Stimulated activated CD8-positive, alpha-beta memory T cell treated with anti-CD3 and anti-CD28 coated beads, Interleukin-15, amount 100 ng/mL, for 1 hour (primary cell): ENCODE data around the gene RPS6KC1.

ENCODE experiments used
- DNase-seq: peaks from one replicate; pipeline ENCODE4 v3.0.0-alpha.2; 2020; ENCODE audit warnings: low read depth

Gene RPS6KC1

DNA sequence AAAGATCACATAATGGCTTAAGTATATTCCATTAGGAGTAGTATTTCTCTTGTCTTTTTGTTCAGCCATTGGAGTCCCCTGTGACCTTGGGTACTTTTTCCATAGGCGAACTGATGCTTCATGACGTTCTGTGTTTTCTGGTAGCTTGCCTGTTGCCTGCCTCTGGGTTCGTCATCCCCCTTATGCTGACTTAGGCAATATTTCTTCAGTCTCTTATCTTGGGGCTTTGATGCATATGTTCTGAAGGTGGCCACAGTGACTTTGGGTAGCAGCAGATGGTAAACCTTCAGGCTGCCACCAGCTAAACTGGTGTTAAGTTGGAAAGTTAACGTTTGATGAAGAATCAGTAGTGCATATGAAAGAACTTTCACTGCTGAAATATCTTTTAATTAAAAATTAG is 170.2 kb downstream of the RPS6KC1 start:
- DNase-seq = no peak

DNA sequence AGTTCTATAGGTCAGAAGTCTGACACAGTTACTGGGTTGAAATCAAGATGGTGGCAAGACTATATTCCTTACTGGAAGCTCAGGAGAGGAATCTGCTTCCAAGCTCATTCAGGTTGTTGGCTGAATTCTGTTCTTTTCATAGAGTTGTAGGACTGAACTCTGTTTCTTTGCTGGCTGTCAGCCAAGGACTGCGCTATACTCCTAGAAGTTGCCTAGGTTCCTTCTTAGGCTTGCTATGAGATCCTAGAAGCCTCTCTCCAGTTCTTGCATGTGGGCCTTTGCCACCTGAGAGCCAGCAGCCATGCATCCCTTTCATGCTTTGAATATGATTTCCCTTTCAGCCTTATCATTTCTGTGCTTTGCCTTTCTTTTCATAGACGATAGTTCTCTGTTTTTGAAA is 176.4 kb downstream of the RPS6KC1 start:
- DNase-seq = no peak

DNA sequence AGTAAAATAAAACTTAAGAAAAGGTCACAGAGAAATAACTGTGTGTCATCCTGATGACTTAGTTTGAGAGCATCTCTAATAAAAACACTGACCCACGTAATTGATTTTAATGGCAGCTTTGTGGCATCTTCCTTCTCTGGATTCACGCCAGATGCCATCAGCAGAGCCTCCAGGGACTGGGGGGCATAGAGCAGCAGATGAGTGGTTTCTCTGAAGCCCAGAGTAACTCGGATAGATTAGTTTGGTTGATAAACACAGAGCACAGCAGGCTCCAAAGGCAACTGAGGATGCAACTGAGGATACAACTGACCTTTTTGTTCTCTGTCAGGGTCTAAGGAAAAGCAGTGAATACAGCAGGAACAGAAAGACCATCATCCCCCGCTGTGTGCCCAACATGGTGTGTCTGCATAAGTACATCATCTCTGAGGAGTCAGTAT is 180.8 kb downstream of the RPS6KC1 start:
- DNase-seq = no peak

DNA sequence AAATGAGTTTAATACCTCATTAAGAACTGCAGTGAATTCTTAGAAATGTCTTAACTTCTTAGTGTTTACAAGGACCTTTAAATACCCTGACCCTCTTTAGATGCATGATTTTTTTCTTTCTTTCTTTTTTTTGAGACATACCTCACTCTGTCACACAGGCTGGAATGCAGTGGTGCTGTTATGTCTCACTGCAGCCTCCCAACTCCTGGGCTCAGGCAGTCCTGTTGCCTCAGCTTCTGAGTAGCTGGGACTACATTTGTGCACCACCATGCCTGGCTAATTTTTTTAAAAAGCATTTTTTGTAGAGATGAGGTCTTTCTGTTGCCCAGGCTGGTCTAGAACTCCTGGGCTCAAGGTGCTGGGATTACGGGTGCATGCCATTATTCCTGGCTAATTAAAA is 191.8 kb downstream of the RPS6KC1 start:
- DNase-seq = no peak

DNA sequence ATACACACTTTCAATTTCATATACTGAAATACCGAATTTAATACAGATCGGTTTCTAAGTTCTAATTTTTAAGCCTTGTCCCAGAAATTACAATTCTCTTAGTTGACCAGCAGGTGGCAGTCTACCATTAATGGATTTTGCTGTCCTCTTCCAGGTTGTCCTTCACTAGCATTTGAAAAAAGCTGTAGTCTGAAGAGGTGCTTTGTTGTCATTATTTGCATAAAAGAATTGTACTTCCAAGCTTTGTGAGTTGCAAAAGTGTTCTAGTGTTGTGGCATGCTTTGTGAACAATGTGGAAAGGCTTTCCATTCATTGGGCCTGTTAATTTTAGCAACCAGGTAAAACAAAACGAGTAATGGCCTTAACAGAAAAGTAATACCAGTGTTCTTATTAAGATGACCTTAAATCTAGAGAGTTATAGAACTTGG is 193.6 kb downstream of the RPS6KC1 start:
- no peak for DNase-seq

DNA sequence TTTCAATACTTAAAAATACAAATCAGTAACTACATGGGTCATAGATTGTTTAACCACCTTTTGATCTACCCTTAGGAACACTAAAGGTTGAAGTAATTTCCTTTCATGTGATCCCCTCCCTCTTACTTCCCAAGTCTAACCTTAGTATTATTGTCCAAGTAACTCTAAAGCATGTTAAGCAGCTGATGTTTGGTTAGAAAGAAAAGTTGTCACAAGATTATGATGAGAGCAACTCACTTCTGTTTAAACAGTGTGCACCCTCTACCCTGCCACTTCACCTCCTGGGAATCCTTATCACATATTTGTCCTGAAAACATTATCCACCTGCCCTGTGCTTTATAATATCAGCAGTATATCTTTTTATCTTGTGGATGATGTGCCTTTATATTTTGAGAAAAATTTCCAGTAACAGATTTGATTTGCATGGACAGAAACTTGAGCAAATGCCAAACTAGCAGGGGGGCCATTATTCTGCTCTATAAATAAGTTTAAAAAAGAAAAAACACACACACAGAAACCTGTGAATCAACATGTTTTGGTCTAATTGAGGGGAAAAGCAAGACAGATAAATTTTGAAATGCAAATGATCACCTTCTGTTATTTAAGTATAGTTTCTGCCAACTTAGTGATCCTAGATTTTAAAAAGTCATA is 194.3 kb downstream of the RPS6KC1 start:
- DNase-seq = no peak

DNA sequence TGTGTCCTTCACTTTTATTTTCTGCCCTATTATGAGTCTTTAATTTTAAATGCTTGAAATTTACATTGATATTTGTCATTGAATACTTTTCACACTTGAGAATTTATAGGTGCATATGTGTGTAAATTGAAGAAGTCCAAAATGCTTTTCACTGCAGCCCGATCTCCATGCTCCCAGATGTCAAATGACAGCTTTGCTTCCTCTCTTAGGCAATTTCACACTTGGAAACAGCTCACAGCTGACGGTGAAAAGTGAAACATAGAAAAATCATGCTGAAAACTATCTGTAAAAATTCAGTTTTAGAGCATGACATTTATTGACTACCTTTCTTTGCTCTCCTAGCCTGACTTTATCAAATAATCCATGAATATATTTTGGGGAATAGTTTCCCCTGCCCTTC is 196.0 kb downstream of the RPS6KC1 start:
- DNase-seq = no peak

DNA sequence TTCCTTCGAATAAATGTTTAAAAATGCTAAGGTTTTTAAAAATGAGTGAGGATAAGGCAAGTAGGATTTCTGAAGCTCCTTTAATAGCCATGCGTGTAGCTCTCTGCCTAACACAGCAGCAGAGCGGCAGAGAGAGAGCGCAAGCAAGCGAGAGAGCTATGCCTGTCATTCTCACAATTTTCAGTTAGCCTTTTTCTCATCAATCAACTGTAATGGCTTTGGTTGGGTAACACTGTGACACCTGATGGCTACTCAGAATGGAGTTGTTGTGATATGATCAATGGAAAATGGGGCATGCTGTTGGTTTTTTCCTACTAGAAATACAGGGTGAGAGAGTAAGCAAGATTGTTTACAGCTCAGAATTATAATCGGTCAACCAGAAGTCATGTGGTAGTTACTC is 198.4 kb downstream of the RPS6KC1 start:
- DNase-seq = no peak

DNA sequence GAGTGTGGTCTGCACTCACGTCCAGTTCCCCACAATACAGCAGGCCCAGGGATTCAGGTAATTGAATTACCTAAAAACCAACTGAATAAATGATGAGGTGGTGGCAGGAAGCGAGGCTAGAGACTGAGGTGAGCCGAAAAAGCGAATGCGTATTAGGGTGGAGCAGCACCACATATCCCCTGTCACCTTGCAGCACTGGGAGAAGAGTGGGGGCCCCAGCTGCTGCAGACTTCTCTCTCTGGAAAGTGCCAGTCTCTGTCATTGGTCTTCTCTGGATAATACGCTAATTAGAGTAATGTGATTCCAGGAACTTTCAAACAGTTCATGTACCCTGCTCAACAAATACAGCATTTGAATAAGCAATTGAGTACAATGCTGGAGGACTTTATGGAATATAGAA is 199.0 kb downstream of the RPS6KC1 start:
- DNase-seq = no peak

DNA sequence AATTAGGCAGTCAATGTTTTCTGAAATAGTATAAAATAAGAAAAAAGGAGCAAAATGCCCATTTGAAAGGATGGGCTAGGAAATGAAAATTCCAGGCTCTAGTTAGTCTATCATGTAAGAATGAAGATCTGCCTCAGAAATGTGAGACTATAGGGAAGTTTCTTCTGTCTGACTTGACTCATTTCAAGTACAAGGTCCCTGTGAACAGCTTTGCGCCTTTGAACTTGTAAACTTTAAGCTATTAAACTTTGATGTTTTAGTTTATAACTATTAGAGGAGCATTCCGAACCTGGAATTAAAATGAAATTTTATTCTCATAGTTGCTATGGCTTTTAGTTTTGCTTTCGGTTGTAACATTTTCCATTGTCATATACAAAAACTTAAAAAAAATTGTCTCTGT is 199.4 kb downstream of the RPS6KC1 start:
- DNase-seq = no peak

DNA sequence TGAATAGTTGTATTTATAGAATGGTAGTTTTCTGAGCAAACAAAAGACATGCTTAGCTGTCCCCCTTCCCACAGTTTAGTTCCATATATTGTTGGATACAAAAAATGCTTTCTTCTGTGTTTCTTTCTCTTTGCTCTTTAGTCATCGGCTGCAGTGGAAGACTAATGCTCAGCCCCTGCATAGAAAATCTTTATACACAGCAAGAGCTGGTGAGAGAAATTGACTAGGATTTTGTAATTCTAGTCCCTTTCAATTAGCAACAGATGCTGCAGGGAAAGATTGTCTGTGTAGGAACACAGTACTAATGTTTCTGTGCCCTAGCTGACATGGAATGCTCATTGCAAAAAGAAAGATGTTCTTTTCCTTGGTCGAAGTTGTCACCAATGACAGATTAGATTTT is 200.9 kb downstream of the RPS6KC1 start:
- DNase-seq = no peak

DNA sequence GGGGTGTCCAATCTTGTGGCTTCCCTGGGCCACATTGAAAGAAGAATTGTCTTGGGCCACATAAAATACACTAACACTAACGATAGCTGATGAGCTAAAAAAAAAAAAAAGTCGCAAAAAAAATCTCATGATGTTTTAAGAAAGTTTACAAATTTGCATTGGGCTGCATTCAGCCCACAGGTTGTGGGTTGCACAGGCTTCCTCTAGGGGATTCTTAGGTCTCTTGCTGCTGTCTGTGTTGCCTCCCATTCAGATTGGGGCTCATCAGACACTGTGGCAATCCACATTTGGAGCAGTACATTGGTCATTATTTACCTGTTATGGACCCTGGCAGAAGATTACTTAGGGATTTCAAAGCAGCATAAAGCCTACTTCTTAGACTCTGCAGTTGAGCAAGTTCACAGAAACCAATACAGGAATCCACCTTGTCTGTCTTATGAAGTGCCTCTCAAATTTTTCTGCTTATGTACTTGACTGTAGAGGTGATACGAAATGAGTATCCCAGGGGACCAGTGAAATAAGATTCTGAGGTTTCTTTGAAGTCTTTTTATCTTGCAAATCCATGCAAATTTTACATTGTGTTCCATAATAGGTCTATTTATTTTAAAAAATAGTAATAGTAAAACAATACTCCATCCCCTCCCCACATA is 205.5 kb downstream of the RPS6KC1 start:
- DNase-seq = no peak

DNA sequence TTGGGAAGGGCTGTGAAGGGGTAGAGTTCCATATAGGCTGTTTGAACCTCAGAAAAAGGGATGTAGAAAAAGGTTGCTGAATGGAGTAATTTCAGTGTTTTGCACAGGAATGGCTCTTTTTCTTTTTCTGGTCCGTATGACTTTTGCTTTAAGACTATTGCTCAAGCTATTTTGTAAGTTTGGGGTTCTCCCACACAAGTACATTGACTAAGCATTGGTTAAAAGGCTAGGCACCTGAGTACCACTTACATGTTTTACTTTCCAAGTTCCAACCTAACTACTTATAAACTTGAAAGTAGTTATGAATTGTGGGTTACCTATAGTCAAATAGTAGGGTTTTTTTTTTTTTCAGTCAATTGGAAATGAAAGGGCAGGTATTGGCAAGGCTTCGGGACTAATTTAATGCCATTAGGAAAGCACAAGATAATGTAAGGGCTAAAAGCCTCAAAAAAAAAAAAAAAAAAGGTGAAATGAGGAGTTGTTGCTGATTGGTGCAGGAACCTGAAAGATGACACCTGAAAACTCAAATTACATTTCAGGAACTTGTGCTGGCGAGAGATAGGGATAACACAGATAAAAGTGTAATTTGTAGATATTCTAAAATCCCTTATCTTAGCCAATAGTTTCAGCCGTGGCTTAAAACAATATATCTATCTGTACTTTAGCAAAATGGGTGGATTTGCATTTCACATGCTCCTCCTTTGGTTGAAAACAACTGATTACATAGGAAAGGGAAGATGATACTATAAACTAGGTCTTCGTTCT is 209.5 kb downstream of the RPS6KC1 start:
- no peak for DNase-seq

DNA sequence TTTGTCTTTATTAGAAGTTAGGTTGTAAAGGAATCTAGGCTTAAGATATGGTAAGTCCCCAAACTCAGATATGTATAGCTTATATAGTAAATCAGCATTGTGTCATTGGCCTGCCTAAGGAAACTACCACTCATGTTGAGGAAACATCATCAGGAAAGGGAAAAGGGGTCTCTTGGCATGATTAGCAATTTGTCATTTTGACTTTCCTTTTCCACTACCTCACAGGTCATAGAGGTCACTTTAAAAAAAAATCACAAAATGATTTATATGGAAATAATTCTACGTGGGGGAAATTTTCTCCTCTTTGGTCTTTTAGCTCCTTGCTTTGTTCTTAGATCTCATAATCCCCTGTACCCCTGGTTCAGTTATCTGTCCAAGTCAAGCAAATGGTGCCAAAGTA is 213.5 kb downstream of the RPS6KC1 start:
- no peak for DNase-seq

DNA sequence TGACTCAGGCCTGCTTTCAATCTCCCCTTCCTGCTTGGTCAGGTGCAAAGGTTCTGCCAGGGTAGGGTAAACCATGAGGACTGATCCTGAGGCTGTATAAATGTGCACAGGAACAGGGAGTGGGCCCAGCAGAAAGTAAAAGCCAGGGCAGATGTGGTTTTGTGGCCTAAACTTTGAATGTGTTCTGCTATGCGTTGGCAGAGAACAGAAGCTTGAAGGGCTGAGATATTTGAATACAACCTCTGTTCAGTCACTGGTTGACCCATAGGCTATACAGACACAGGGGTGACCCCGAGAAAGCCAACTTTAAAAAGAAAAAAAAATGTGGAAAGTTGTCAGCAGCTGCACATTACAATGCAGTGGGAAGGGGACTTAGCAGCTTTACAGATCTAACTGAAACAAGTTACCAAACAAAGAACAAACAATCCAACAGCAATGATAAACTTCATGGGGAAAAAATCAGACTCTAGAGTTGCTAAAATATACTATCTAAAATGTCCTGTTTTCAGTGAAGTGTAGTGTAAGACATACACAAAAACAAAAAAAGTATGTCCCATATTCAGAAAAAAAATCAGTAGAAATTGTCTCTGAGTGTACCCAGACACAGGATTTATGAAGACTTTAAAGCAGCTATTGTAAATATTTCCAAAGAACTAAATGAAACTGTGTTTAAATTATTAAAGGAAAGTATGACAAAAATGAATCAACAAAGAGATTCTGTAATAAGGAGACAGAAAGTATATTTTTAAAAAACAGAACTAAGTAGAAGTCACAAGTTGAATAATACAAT is 216.1 kb downstream of the RPS6KC1 start:
- DNase-seq = no peak

DNA sequence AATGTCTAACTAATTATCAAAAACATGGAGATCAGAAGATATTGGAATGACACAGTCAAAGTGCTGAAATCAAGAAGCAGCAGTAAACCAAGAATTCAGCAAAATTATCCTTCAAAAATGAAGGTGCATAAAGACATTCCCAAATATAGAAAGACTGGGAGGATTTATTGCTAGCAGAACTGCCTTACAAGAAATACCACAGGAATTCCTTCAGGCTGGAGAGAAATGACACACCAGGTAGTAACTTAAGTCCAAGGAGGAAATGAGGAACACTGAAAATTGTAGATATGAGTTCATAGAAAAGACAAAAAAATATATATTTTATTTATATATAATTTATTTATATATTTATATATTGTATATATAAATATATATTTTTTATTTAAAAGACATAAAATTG is 217.2 kb downstream of the RPS6KC1 start:
- DNase-seq = no peak

DNA sequence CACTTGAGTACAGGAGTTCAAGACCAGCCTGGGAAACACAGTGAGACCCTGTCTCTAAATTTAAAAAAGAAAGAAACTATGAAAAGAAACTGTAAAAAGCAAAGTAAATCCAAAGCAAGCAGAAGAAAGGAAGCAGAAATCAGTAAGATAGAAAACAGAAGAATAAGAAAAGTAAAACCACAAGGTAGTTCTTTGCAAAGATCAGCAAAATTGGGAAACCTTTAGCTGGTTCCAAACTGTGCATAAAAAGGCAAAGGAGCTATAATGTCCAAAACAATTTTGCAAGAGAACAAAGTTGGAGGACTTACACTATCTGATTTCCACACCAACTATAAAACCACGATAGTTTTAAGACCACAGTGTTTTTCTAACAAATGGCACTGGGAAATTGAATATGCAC is 218.8 kb downstream of the RPS6KC1 start:
- no peak for DNase-seq

DNA sequence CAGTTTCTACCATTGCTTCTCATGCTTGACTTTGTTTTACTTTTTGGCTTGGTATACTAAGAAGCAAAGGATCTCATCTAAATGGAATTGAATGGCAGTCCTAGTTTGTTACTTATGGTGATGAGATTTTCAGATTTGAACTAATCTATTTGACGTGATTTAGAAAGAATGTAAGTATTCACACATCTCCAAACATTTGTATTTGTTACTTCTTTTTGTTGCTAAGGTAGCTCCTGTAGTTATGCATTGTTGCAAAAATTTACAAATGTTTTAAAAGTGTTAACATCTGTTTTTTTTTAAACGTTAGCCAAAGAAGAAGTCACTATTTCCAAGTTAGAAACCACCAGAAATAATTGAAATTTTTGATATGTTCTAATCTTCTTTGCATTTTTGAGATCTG is 222.5 kb downstream of the RPS6KC1 start:
- no peak for DNase-seq

DNA sequence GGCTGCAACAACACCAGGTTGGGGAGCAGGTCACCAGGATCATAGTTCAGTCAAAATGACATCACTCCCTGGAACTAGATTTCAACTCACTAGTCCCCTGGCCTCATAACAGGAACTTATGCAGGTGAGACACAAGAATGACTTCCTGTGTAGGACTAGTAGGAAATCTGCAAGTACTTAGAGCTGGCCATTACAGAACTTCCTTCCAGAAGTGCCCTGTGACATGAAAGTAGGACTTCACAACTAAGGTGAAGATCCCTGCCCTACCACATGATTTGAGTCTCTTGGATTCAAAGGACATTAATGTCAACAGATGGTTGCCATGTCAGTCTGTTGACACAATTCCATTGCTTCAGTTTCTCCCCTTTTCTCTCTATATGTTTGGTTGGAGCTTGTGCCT is 223.1 kb downstream of the RPS6KC1 start:
- no peak for DNase-seq

DNA sequence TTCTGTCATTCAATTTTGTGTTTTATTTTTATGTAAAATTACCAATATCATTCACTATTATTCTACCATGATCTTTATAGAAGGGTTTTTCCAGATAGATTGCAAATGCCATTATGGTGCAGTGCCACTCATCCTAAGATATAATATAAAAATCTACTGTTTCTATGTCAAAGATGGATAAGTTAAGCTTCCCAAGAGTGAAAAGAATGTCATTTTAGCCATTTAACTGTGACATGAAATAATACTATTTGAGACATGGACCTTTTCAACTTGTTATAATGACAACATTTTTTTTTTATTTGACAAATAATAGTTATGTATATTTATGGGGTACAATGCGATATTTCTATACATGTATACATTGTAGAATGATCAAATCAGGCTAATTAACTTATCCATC is 224.3 kb downstream of the RPS6KC1 start:
- DNase-seq = no peak

DNA sequence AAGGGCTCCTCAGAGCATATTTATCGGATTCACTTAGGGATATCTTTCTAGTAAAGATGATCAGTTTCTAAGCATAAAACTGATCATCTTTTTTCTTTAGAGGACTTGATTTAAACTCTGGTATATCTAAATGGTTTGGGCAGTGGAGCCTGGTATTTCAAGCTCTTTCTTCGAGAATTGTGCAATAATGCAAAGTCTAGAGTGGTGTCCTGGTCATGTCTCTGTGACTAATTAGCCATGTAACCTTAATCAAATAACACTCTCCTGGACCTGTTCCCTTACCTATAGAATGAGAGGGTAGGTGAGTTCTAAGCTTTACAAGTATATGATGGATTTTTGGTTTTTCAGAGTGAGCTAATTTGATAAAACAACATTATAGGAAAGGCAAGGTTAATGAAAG is 225.2 kb downstream of the RPS6KC1 start:
- DNase-seq = no peak

DNA sequence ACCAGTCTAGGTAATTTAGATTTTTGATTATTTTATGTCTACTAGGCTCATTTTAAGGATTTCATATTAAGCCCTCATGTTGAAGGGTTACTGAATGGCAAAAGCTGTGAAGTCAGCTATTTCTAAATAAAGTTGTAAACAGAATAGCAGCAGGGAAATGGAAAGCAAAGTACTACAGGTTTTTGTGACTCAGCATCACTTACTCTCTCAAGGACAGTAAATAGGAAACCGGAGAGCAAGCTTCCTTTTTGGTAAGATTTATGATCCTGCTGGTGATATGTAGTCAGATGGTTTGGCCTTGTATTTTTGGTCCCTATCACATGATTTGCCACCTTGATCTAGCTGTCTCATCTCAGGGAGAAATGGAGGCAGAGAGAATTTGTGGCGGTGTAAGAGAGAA is 226.0 kb downstream of the RPS6KC1 start:
- DNase-seq = no peak

DNA sequence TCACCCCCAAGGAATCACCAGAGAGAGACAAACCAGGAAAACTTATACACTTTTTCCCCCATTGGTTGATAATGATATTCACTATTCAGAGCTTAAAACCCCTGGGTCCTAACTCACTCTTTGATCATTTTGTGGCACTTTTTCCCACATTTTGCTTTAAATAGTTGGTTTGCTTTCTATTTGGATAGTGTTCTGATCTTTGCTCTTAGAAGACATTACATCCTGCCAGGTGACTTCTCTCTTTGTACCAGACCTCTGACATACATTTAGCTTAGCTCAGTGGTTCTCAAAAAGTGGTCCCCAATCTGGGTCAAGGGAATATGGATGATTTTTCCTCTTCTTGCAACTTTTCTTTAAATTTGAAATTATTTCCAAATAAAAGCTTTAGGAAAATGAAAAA is 228.4 kb downstream of the RPS6KC1 start:
- no peak for DNase-seq
